GM23338 (cell line): ENCODE data around the gene GEMIN2. TPM values are rescaled to one million over a fixed set of nuclear protein-coding genes. Genes with fewer than 3 reads are reported as not detected.

Experiments used
- ATAC-seq: fragments of 200-7000 bp; cut with Tn5 transposase; 3 replicates; pipeline ENCODE4 v1.9.1; 2020
- DNase-seq: peaks from one replicate; pipeline ENCODE4 v3.0.0-alpha.2; 2015; ENCODE audit warnings: low spot score
- H2AFZ ChIP-seq: fragments of 200-600 bp; sonication (generic); 2 replicates; pipeline ENCODE4 v1.8.0; 2016; ENCODE audit warnings: antibody characterized with exemption, mild to moderate bottlenecking, moderate library complexity
- H3F3A ChIP-seq: fragments of 200-600 bp; sonication (generic); replicated peaks from 2 replicates; pipeline ENCODE4 v1.8.0; 2017; ENCODE audit warnings: antibody characterized with exemption, mixed run types, low read depth
- H3K27ac ChIP-seq: fragments of 200-600 bp; sonication (generic); 2 replicates; pipeline ENCODE4 v1.6.1; 2016; ENCODE audit warnings: low read depth
- H3K27me3 ChIP-seq: fragments of 200-600 bp; sonication (generic); 2 replicates; pipeline ENCODE4 v1.8.0; 2016; ENCODE audit warnings: mild to moderate bottlenecking, mixed run types, moderate library complexity; ENCODE audit not compliant: insufficient read depth
- H3K36me3 ChIP-seq: fragments of 200-600 bp; sonication (generic); 2 replicates; pipeline ENCODE4 v1.8.0; 2016; ENCODE audit warnings: mild to moderate bottlenecking; ENCODE audit not compliant: insufficient read depth
- H3K4me1 ChIP-seq: fragments of 200-600 bp; sonication (generic); 2 replicates; pipeline ENCODE4 v1.8.0; 2016; ENCODE audit warnings: mild to moderate bottlenecking, moderate library complexity; ENCODE audit not compliant: insufficient read depth
- H3K4me2 ChIP-seq: fragments of 200-600 bp; sonication (generic); 2 replicates; pipeline ENCODE4 v1.7.1; 2017; ENCODE audit warnings: mixed run types
- H3K4me3 ChIP-seq: fragments of 200-600 bp; sonication (generic); 2 replicates; pipeline ENCODE4 v1.6.1; 2016; ENCODE audit warnings: mixed run types
- H3K79me2 ChIP-seq: fragments of 200-600 bp; sonication (generic); replicated peaks from 2 replicates; pipeline ENCODE4 v1.8.0; 2017; ENCODE audit warnings: mild to moderate bottlenecking; ENCODE audit not compliant: insufficient read depth
- H3K9me2 ChIP-seq: fragments of 200-600 bp; sonication (generic); 2 replicates; pipeline ENCODE4 v1.8.0; 2017; ENCODE audit not compliant: insufficient read depth
- H4K20me1 ChIP-seq: fragments of 200-600 bp; sonication (generic); replicated peaks from 2 replicates; pipeline ENCODE4 v1.8.0; 2017; ENCODE audit warnings: mild to moderate bottlenecking; ENCODE audit not compliant: insufficient read depth
- H3K27ac Mint-ChIP-seq: 2 replicates; pipeline ENCODE4 v1.8.0; 2020; ENCODE audit warnings: inconsistent platforms, mild to moderate bottlenecking, moderate library complexity, mixed read lengths
- H3K27me3 Mint-ChIP-seq: 3 replicates; pipeline ENCODE4 v1.8.0; 2022; ENCODE audit warnings: low read depth, mild to moderate bottlenecking, moderate library complexity, mixed read lengths, inconsistent platforms; ENCODE audit not compliant: insufficient read depth, poor library complexity
- H3K36me3 Mint-ChIP-seq: 3 replicates; pipeline ENCODE4 v1.8.0; 2021; ENCODE audit warnings: low read depth, mild to moderate bottlenecking, inconsistent platforms, moderate library complexity, mixed read lengths
- H3K4me1 Mint-ChIP-seq: 3 replicates; pipeline ENCODE4 v1.8.0; 2020; ENCODE audit warnings: mild to moderate bottlenecking, inconsistent platforms, mixed read lengths
- H3K4me3 Mint-ChIP-seq: 3 replicates; pipeline ENCODE4 v1.8.0; 2021; ENCODE audit warnings: moderate library complexity, mild to moderate bottlenecking, inconsistent platforms, mixed read lengths
- H3K9me3 Mint-ChIP-seq: 3 replicates; pipeline ENCODE4 v1.8.0; 2020; ENCODE audit warnings: moderate library complexity, mild to moderate bottlenecking, inconsistent platforms, mixed read lengths
- ETS1 ChIP-seq: IDR thresholded peaks from 2 replicates; pipeline ENCODE4 v1.6.1; 2016; ENCODE audit warnings: antibody characterized with exemption
- EZH2phosphoT487 ChIP-seq: fragments of 200-600 bp; sonication (generic); IDR thresholded peaks from one replicate; pipeline ENCODE4 v1.8.1; 2018; ENCODE audit warnings: antibody characterized with exemption; ENCODE audit not compliant: unreplicated experiment
- POLR2AphosphoS5 ChIP-seq: IDR thresholded peaks from 2 replicates; pipeline ENCODE4 v1.6.1; 2016; ENCODE audit warnings: antibody characterized with exemption, low read depth
- REST ChIP-seq: IDR thresholded peaks from one replicate; pipeline ENCODE4 v1.6.1; 2018; ENCODE audit warnings: antibody characterized with exemption; ENCODE audit not compliant: unreplicated experiment
- ZNF331 ChIP-seq: fragments of 250-450 bp; sonication (Bioruptor Pico); IDR thresholded peaks from 2 replicates; pipeline ENCODE4 v1.5.0; 2020; ENCODE audit warnings: low read depth, mild to moderate bottlenecking, moderate library complexity
- ZNF462 ChIP-seq: fragments of 250-450 bp; sonication (Bioruptor Pico); IDR thresholded peaks from 2 replicates; pipeline ENCODE4 v1.5.0; 2020; ENCODE audit warnings: mild to moderate bottlenecking, moderate library complexity
- polyA plus RNA-seq: library from polyadenylated mRNA; unstranded; fragments of >200 nt; fragmentation: Nextera tagmentation; extraction: Ambion mirVana; gene quantifications from 2 replicates; pipeline ENCODE4 v1.2.1, GENCODE V29; 2016
- total RNA-seq: library from RNA; depleted of rRNA; stranded (reverse); fragments of >200 nt; shearing (Covaris generic); gene quantifications from 2 replicates; pipeline ENCODE4 v1.2.3, GENCODE V29; 2014

The GEMIN2 gene
- total and polyA plus RNA-seq, 2 experiments from 2014 or later: 37.0 to 61.6 TPM

GRCh38 chr14:39071096-39071495, 43.0 kb upstream of the GEMIN2 start (continued):
- TF ChIP-seq ZNF462 (CRISPR knock-in tag) (no peak), POLR2AphosphoS5 (no peak)

- H3K27me3 Mint-ChIP-seq: peaks cover 2% of the 10 kb centered on the region
- ATAC-seq (no peak), DNase-seq (no peak)
- H3K27ac ChIP-seq: no peak overlapping the region
- TF ChIP-seq ETS1: no peak
- no peak for TF ChIP-seq REST
- TF ChIP-seq ZNF331 (CRISPR knock-in tag): no peak
- TF ChIP-seq EZH2phosphoT487: no peak
- H3K9me2 ChIP-seq: no peaks in the 10 kb centered on the region
- no peaks in the 10 kb centered on the region; the same call in 1 of the 2 replicates for H4K20me1 ChIP-seq
- H3K36me3 Mint-ChIP-seq: peaks cover 53% of the 10 kb centered on the region
- peaks cover 42% of the 10 kb centered on the region for H3K36me3 ChIP-seq
- no peaks in the 10 kb centered on the region; the same call in 1 of the 2 replicates for H3K79me2 ChIP-seq
- no peaks in the 10 kb centered on the region for H3K27me3 ChIP-seq
- no peaks in the 10 kb centered on the region for H3K4me1 ChIP-seq
- H2AFZ ChIP-seq: no peak overlapping the region
- H3K4me1 Mint-ChIP-seq: no peaks in the 10 kb centered on the region
- no peaks in the 10 kb centered on the region for H3F3A ChIP-seq
- no peaks in the 10 kb centered on the region for H3K9me3 Mint-ChIP-seq
- H3K4me2 ChIP-seq: no peak overlapping the region
- no peak overlapping the region for H3K27ac Mint-ChIP-seq
- no peak overlapping the region for H3K4me3 Mint-ChIP-seq
- no peak overlapping the region for H3K4me3 ChIP-seq
Observed at GRCh38 chr14:39080886-39081285, 33.2 kb upstream of the GEMIN2 start.
